ENCODE results near the gene ZDHHC24.
"Not testable (repeated sequence)": the region's sequence is repeated elsewhere in the genome, so short reads cannot be mapped to it uniquely, and the experiment has no call there.

Gene ZDHHC24

DNA sequence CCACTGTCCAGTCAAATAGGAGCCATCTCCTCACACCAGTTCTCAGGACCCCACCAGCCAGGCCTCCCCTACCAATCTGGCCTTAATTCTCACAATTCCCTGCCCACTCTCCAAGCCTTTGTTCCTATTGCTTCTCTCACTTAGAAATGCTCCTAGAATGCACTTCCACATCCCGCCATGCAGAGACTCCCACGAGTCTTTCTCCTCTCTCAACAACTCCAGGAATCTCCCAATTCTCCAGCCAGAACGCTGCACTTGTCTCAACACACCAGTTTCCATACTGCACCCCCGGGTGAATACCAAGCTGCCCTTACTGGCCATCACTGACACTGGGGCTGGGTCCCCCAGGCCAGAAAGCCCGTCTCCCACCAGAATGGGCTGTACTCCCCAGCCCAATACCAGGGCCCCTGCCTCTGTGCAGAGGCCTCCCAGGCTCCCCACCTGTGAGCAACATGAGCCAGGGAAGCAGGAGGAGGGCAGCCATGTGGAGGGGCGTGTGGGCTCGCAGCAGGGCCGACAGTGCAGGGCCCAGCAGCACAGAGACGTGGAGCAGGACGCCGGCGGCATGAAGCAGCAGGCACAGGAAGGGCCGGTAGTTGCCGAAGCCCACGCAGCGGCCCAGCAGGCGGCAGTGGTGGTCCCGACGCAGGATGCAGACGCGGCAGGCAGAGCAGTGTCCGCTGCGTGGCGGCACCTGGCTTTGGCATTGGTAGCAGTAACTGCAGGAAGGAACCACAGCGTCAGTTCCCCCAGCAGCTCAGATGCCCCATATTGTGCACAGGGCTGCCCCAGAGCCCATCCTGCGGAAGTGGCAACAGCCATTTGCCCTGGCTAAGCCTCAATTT, 2.4 kb downstream of the ZDHHC24 start:
- no peak for DNase-seq

DNA sequence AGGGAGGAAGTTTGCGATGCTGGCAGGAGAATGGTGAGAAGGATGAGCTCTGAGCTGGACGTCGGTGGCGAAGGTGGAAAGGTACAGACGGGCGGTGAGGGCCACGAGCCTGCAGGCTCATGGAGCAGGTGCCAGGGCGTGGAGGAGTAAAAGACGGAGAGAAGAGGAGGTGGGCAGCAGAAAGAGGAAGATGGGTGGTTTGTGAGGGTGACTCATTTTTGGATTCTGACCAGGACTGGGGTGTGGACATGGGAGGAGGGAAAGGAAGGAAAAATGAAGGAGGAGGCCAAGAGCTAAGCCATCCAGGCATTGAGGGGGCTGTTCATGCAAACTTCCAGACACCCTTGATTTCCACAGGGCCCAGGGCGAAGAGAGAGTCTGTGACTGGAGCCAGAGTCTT, 3.5 kb downstream of the ZDHHC24 start:
- no peak for DNase-seq

DNA sequence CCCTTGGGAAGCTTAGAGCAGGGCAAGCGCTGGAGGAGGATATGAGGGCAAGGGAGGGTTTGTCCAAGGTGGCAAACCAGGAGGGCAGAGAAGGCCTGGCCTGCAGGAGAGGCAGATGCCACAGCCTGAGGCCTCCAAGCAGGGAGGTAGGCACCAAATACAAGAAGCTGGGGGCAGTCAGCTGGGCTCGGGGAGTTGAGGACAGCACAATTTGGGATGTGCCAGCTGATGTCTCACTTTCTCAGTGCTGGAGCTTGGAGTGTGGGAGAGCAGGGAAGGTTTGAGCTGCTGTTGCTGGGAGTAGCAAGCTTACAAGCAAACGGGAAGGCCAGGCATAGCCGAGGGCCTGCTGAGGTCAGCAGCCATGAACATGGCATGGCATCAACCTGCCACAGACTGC, 4.0 kb downstream of the ZDHHC24 start:
- no peak for DNase-seq

DNA sequence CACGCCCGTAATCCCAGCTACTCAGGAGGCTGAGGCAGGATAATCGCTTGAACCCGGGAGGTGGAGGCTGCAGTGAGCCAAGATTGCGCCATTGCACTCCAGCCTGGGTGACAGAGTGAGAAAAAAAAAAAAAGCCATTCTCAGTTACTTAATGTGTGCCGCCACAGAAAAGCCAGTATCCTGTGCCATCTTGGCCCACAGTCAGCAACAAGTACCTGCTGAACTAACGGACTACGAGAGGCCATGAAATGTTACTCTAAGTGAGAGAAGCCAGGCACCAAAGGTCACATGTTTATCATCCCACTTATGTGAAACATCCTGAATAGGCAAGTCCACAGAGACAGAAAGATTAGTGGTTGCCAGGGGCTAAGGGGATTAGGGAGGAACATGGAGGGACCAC, 5.2 kb downstream of the ZDHHC24 start:
- not testable (repeated sequence) for DNase-seq

DNA sequence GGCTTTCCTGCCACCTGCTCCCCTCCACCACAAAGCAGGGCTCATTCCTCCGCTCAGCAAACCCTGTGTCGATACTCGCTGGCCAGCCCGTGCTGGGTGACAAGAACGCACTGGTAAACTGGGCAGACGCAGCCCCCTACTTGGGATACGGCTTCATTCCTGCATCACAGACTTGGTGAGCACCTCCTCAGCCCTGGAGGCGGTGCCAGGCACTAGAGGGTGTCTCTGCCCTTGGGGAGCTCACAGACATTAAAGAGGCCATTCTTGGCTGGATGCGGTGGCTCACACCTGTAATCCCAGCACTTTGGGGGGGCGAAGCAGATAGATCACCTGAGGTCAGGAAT, 6.0 kb downstream of the ZDHHC24 start:
- no peak for DNase-seq

DNA sequence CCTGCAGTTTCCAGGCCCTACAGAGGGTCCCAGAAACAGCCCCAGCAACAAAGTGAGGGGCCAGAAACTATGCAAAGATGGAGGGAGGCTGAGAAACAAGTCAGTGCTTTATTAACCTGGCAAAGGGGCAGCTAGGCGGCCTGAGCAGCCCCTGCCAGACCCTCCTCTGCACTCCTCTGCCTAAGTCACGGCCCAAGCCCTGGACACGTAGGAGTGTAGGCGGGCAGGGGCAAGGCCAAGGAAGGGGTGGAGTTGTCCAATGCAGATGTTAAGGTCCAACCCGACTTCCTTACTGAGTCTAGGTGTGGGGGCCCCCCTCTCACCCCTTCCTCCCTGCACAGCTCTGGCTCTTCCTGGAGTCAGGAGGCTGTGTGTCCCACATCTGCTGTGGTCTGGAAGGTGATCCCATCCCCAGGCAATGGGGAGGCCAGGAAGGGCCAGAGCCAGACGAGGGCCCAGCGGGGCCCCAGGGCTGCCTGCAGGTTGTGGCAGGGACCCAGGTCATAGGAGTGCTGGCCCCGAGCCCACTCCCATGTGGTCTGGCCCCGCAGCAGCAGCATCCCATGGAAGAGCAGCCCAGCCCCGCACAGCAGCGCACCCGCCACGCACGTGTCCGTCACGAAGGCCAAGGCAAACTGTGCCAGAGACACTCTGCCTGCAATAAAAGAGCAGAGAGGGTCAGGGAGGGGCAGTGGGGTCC, 6.5 kb downstream of the ZDHHC24 start:
- no peak for DNase-seq

DNA sequence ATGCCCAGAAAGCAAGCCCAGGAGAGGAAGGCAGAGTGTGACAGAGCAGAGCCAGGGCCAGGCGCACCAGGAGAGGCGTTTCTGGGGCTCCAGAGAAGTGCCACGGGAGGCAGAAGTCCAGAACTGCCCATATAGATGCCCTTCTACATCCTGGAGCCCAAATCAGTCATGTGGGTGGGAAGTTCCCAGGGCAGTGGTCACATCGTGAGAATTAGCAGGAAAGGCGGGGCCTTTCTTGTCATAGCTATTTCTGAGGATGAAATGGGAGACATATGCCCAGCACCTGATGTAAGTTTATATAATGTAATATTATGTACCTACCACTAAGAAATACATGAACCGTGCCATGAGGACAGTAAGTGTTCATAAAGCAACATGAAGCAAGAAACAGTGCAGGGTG, 13.1 kb downstream of the ZDHHC24 start:
- no peak for DNase-seq

DNA sequence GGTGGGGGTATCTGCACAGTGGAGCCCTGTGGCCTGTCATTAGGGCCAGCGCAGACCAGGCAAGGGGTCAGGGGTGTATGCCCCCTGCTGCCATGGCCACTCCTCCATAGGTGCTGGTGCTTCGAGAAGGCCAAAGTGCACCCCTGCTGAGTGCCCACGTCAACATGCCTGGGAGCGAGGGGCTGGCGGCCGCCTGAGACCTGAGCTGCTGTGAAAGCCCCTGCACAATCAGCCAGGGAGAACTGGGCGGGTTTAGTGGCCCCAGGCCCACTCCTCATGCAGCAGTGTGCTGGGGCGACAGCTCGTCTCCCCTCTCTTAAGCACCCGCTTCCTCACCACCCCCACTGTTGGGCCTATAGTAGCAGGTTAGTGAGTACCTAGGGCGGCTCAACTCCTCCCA, 14.0 kb downstream of the ZDHHC24 start:
- DNase-seq: no peak

DNA sequence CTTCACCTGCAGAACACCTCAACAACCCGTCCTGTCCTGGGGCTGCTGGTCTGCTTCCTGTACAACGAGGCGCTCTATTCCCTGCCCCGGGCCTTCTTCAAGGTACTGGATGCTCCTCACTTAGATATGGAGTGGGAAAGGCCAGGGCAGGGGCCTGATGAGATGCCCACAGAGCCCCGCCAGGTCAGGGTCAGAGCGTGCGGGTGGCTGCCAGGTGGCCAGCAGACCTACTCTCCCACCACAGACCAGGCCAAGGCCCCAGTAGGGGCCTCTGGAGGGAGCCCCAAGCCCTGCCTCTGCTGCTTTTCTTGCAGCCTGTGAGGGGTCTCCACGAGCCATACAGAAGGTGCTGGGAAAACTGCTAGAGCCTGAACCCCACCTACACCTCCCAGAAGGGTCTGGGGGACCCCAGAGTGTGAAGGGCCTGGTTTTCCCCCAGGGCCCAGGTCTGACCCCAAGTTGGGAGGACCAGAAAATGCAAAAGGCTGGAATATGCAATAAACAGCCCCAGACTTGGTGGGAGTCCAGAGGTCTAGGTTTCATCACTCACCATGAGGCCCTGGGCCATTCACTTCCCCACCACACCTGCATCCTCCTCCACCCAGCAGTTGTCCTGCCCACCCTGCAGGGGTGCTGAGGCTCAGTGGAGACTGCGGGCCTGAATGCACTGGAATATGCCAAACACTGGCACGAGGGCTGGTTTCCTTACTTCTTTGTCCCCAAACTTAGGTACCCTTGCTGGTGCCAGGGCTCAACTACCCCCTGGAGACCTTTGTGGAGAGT, 14.7 kb downstream of the ZDHHC24 start:
- DNase-seq: no peak

DNA sequence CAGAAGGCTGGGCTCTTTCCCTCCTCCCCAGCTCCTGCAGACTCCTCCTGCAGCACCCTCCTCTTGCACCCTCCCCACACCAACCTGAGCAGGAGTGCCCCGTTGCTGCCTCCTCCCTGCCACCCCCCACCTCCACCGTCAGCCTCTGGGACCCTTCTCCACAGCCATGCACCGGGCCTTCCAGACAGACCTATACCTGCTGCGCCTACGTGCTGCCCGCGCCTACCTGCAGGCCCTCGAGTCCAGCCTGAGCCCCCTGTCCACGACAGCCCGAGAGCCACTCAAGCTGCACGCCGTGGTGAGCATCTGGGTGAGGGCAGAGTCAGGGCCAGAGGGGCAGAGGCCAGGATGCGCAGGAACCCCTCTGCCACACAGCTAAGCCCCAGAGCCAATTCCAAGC, 16.2 kb downstream of the ZDHHC24 start:
- DNase-seq: no peak

DNA sequence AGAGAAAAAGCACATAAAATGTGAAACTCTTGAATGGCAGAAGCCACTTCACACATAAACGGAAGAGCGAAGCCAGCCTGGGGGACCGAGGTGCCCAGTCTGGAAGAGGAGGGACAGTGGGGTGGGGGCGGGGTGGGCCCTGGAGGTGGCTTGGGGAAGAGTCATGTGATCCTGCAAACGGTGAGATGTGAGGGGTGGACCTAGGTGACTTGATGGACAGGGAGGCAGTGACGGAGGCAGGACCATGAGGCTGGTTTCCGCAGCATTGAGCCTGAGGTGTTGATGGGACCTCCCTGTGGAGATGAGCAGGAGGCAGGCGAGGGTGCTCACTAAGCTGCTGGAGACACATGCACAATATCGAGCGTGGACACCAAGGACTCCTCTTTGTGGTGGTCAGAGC, 16.8 kb downstream of the ZDHHC24 start:
- no peak for DNase-seq

DNA sequence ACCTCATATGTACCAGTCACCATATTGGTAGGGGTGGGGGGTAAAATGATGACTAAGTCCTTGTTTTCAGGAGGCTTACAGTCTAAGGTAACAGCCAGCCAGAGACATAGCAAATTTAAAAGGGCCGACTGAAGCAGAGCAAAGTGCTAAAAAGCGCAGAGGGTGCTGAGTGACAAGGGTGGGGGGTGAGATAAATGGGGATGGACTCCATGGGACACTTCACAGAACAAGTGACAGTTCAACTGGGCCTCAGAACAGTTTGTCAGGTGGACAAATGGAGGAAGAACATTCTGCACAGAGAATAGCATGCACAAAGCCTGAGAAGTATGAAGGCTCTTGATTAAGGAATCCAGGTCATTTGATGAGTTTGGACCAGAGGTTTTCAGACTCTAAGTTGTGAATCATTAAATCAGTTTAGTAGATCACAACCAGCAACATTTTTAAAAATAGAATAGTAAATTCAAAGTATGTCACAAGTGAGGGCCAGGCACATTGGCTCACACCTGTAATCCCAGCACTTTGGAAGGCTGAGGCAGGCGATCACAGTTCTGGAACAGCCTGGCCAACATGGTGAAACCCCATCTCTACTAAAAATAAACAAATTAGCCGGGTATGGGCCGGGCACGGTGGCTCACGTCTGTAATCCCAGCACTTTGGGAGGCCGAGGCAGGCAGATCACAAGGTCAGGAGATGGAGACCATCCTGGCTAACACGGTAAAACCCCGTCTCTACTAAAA, 21.4 kb downstream of the ZDHHC24 start:
- DNase-seq: no peak

DNA sequence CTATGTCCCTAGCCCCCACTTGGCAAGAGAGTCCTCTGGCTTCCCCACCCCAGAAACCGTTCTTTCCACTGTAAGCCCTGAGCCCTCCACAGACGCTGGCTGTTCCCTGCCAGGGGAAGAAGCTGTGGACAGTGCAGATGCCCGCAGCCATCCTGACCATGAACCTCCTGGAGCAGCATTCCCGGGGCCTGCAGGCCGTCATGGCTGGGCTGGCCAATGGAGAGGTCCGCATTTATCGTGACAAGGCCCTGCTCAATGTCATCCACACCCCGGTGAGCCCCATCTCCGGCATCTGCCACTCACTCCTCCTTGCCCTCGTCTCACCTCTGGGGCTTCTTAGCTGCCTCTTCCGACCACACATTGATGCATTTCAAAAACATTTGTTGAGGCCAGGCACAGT, 22.2 kb downstream of the ZDHHC24 start:
- DNase-seq: no peak

DNA sequence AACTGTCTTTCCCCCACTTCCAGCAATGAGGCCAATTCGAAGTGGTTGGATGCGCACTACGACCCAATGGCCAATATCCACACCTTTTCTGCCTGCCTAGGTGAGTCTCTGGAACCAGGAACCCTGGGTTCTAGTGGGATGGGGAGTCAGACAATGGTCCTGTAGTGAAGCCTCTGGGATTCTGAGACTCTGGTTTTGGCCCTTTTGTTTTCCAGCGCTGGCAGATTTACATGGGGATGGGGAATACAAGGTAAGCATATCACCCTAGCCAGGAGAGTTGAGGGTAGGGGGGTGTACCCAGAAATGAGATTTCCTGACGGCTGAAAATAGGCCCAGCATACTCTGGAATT, 34.9 kb downstream of the ZDHHC24 start:
- DNase-seq: no peak

DNA sequence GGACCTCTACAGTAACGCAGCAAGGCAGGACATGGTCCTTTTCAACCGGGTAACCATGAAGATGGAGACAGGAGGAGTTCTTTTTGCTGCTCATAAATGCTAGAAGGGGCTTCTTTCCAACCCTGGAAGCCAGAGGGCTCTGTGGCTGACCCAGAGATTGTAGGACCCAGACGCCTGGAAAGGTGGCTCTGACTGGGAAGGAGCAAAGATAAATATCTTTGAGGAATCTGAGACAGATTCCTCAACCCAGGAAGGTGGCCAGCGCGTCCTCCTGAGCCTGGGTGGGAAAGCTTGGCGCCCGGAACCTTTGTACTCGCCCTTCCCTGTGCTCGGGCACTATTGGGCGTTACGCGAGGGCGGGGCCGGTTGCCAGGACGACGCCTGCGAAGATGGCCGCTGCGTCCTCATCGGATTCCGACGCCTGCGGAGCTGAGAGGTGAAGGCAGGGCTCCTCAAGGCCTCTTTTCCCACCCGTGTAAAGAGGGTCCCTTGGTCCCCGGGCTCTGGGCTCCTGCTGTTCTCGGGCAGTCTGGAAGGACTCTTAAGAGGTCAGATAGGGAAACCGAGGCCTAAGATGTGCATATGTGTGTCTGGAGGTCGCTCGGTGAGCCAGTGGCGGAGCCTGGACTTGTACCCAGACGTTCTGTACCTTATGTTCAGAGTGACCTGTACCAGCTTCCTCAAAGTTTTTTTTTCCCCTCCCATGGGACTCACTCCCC, 35.4 kb downstream of the ZDHHC24 start, which contains the start of gene BBS1:
Gene BBS1 (plus strand): TSS at position 365 of the 719 bp plus-strand sequence. CDS start 25 bp downstream, at position 390.
- DNase-seq: peak; percentile 87

DNA sequence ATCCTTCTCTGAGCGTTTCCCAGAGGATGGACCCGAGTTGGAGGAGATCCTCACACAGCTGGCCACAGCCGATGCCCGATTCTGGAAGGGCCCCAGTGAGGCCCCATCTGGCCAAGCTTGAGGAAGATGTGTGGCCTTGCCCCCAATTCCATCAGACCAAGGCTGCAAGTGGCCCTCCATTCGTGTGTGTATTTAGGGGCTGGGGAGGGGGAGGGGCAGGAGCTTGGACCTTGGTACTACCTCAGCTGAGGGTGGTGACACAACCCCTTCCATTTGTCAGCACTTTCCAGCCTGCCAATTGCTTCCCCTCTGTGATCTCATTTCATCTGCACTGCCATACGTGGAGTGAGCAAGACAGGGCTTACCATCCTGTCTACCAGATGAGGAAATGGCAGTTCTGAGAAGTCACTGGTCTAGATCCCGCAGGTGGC, 36.7 kb downstream of the ZDHHC24 start:
- no peak for DNase-seq

DNA sequence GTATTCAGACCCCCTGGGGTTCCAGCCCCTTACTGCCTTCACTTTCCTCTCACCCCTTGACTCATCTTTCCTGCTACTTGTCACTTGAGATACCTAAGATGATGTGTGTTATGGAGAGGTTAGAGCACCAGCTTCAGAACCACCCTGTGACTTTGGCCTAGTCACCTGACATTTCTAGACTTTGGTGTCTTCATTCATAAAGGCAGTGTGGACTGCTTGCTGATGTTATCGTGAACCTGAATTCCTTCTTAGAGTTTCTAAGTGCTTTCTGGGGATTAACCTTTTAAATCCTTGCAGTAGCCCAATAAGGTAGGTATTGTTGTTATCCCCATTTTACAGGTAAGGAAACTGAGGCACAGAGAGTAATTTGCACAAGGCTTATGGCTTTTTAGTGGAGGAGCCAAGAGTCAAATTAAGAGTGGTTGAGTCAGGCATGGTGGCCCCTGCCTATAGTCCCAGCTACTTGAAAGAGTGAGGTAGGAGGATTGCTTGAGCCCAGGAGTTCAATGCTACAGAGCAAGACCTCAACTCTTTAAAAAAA, 40.5 kb downstream of the ZDHHC24 start:
- no peak for DNase-seq

DNA sequence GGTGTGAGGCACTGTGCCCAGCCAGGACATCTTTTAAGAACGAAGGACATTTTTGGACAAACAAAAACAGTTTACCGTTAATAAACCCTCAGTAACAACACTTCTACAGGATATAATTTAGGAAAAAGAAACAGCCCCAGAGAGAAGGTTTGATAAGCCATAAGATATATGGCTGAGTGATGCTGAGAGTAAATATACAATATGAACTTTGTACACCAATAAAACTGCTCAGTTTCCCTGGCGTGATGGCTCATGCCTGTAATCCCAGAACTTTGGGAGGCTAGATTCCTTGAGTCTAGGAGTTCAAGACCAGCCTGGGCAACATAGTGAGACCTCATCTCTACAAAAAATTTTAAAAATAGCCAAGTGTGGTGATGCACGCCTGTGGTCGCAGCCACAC, 47.3 kb downstream of the ZDHHC24 start:
- DNase-seq: no peak

DNA sequence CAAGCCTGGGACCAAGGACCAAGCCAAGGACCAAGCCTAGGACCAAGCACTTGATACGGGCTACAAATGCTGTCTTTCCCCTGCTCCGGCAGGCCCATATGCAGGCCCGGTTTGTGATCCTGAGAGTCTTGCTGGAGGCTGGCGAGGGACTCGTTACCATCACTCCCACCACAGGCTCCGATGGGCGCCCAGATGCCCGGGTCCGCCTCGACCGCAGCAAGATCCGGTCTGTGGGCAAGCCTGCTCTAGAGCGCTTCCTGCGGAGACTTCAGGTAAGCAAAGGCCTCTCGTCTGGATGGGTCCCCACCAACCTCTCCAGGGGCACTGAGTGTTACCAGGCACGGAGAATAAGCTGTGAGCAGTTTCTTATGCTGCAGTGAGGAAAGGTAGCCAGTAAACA, 48.6 kb downstream of the ZDHHC24 start:
- DNase-seq: no peak

DNA sequence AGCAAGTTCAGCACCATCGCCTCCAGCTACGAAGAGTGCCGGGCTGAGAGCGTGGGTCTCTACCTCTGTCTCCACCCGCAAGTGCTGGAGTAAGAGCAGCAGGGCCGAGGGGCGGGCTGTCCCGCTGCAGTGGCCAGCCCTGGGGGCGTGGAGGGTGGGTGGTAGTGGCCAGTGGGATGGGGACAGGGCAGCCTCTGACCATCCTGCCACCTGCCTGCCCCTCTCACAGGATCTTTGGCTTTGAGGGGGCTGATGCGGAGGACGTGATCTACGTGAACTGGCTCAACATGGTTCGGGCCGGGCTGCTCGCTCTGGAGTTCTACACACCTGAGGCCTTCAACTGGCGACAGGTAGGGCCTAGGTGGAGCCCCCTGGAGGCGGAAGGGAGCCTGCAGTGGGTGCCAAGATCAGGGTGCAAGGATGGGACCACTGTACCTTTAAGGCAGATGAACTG, 50.4 kb downstream of the ZDHHC24 start:
- DNase-seq: no peak

DNA sequence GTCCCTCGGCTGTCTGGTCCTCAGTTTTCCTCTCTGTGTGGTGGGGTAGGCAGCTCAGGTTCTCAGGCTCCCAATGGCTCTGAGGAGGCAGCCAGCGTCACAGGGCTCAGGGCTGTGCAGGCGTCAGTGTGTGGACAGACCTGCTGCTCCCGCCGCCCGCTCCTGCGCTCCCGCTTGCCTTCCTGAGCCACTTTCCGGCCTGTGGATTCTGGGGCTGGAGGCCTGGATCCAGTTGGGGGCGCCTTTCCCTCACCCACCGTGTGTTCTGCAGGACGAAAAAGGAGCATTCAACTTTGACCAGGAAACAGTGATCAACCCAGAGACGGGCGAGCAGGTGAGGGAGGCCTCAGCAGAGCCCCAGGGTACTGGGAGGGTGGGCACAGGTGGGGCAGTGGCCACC, 50.9 kb downstream of the ZDHHC24 start:
- DNase-seq: no peak

DNA sequence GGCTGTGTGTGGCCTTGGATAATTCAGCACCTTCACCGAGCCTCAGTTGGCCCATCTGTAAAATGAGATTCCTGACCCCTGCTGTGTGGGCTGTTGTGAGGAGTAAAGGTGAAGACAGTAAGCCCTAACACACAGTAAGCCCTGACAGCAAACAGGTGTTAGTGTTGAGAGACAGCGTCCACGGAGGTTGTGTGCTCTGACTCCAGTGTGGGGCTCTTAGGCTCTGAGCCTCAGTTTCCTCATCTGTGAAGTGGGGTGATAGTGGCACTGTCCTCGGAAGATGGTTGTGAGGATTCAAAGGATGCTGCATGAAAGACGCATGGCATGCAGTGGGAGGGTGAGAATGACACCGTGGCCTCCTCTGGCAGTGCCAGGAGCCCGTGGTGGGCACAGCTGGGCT, 51.4 kb downstream of the ZDHHC24 start:
- DNase-seq: no peak
